Stimulated activated naive CD4-positive, alpha-beta T cell treated with Interleukin-2 at 50 U/mL for 16 hours (primary cell): ENCODE results near the gene TEX14.

Source experiments
- DNase-seq: peaks from one replicate; lab custom pipeline; 2025; lab: John Stamatoyannopoulos, UW

Gene TEX14

GRCh38 chr17:58527949-58528348 is 163.9 kb downstream of the TEX14 start:
- DNase-seq = no peak

GRCh38 chr17:58527306-58527705 is 164.5 kb downstream of the TEX14 start:
- DNase-seq = no peak

GRCh38 chr17:58525239-58525638 is 166.6 kb downstream of the TEX14 start:
- no peak for DNase-seq

GRCh38 chr17:58521680-58522079 is 170.2 kb downstream of the TEX14 start:
- no peak for DNase-seq

GRCh38 chr17:58520843-58521430 is 170.9 kb downstream of the TEX14 start:
- no peak for DNase-seq

DNA sequence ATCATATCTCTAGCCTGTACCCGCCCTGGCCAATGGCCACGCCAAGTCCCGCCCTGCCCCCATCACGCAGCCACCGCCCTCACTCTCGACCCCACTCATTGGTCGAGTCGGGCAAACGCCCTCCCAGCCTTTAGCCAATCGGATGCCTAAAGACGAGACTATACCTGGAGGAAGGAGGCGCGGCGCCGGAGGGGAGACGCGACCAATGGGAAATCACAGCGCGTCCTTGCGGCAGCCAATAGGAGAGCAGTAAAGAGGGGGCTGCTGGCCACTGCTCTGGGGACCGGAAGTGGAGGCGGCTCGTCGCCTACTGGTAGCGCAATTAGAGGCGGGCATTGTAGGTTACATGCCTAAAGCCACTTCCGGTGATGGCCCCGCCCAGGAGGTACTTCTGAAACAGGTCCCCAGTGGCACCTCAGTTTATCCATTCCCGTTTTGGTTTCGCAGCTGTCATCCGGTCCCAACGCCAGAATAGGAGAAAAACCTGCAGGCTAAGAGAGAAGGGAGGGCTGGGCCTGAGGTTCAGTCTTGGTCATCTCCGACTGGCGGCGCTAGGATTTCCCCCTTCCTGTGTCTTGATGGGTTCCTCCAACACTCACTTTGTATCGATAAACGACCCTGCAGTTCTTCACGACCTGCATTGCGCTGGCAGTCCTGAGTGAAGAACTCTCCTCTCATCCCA is 173.8 kb downstream of the TEX14 start:
- DNase-seq = peak; percentile 100

DNA sequence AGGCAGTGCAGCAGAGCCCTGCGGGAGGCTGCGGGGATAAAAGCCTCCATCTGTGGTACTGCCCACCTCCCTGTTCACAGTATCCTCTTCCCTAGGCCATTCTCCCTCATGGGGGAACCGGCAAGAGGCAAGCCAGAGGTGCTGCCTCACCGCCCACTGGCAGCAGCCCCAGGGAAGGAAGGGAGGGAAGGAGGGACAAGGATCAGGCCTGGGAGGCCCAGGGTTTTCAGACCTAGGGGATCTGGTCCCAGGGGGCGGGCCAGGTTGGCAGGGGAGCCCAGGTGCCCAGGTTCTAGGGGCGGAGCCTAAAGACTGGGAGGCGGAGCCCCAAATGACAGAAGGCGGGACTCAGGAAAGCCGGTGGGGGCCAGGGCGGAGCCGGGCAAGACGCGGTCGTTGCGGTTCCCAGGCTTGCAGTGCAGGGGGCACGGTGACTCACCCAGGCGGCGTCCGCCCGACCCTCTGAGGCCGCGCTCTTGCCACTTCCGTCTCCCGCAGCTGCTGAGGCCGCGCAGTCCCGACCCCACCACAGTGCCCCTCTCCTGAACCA is 174.4 kb downstream of the TEX14 start:
- DNase-seq = no peak

DNA sequence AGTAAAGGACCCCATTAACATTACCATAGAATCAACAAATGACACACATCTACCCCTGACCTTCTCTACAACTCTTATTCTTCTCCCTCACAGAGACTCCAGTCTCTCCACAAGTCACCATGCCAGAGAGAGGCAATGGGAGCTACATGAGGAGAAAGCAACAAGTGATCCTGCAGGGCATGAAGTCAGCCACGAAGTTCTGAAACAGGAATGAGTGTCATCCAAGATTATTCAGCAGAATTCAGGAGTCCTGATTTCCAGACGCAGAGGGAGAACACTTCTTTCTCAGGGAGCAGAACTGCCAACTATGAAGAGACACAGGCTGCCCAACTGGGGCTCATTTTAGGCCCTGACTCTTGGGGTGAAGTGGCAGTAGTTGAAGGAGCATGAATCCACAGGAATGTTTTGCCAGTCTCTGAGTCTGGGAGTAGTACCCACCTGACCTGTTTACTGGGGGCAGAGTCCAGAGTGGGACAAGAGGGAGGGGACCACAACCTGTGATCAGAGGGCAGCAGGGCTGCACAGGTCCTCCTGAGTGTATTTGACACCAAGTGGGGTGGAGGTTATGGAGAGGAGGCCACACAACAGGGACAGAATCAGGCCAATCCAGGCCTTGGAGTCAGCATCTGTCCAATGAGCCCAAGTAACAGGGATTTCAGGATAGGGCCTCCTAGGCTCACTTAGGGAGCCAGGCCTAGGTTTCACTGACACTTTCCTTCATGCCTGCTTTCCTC is 175.0 kb downstream of the TEX14 start:
- DNase-seq = no peak

- DNase-seq = no peak
These were observed 176.6 kb downstream of the TEX14 start for GRCh38 chr17:58515286-58515685.

DNA sequence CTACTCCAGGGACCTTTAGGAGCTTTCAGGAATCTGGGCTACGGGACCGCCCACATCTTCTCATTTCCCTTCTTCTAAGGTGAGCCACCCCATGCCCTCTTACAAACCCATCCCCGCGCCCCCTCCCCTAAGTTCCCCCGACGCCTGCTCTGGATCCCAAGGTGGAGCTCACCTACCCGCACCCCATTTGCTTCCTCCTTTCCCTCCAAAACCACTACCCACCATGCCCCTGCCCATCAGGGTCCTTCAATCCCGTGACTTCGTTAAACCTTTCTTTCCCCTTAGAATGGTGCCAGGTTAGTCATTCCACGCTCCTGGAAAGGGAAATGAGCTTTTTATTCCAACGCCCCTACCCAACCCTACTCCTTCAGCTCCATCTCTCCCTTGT is 177.1 kb downstream of the TEX14 start:
- no peak for DNase-seq

DNA sequence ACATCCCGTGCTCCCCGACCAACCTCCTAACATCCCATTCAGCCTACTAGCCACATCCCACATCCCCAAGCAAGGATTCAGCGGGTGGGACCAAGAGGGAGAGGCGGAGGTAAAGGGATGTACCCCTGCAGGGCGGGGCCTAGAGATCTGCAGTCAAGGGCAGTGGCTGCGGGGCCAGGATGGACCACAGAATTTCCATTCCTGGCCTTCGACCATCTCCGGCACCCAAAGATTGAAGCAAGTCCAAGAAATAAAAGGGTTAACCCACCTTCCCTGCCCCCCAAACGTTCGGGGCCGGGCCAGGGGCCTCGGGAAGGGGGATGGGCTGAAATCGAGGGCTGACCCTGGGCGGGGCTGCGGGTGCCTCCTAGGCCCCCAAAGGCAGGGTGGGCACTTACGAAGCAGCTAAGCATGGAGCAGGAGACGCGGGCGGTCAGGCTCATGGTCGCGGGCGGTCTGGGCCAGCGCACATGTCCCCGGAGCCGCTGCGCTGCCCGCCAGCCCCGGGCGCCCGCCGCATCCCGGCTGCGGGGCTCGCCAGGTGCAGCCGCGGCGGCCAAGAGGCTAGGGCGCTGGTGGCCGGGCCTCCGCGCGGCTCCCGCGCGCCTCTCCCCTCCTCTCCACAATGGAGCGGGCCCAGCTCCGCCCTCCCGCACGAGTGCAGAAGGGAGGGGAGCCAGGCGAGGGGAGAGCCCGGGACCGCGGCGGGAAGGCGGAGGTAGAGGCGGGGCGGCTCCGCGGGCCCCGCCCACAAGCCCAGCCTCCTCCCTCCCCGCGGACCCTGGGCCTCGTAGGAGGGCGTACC is 177.7 kb downstream of the TEX14 start, which contains the start of gene MTMR4:
MTMR4 (minus strand) TSS at position 674 of the 805 bp plus-strand sequence; CDS start at position 443, 231 bp downstream.
- peak; percentile 72 for DNase-seq

DNA sequence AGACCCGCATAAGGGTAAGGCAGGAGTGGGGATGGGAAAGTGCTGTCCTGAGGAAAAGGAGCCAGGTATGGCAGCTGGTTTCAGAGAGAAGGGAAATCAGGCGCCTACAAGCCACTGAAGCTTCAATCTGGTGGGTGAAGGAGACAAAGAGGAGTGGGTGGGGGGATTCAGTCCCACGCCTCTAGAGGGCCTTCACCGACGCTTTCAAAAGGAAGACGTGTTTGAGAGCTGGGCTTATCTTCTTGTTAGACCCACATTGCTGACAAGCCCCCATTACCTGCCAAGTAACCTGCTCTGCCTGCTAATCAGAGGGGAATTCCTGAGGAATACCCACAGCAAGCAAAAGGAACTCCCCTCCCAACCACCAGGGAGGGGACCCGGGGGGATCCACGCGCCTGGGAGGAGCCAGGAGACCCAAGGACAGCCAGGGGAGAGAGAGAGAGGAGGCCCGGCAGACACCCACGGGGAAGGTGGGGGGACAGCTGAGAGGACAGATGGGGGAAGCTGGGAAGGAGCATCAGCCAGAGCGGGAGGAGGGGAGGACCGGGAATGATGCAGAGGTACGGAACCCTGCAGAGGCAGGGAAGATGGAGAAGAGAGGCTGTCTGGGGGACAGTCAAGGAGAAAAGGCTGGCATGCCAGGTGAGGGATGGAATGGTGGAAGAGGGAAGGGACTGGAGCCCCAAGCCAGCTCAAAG is 178.4 kb downstream of the TEX14 start:
- DNase-seq = no peak

- no peak for DNase-seq
These were observed 181.8 kb downstream of the TEX14 start for GRCh38 chr17:58510075-58510474.

DNA sequence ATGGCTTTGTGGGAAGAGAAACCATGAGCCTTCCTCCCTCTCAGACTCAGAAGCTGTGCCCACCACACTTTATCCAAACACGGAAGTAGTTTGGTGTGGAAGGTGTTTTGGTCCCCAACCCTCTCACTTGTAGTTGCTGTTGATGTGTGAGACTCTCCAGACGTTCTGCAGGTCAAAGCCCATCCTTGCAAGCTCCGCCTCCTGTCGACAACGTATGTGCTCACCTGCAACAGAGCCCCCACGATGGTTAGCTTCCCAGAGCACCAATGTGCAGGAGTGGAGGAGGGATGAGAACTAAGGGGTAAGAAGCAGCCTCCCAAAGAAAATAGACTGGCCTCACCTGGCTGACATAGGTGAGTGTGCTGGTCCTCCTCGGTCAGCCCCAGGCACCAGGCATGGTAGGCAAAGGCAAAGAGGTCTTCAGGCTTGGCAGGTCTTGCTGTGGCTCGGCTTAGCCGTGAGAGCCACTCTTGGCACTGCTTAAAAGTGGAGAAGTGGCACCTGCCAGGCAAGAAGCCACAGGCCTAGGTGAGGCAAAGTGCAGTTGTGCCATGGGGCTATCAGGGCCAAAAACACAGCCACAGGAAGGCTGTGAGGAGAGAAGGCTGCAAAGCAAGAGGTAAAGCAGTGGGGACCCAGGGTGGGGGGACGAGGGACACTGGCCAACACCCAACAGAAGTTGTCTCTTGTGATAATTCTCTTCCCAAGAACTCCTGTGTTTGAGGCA is 183.3 kb downstream of the TEX14 start:
- no peak for DNase-seq

DNA sequence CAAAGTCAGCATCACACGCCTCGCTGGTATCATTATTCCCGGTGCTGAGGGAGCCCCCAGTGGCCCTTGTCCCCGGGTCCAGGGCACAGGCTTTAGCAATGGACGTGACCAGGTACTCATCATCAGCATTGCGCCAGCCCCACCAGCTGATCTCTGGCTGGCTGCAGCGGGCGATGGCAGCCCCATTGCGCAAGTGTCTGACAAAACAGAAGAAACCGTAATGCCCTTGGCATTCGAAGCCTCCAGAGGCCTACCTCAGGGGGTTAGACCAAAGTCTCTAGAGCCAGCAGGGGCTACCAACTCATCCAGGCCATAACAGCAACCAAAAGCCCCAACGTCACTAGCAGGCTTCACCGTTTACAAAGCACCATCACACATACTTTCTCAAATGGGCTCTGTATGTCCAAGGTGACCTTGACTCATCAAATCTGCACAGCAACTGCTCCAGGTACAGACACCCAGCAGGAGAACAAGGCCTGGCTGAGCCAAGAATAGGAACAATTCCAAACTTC is 184.7 kb downstream of the TEX14 start:
- no peak for DNase-seq
